ENCODE results near the gene MVK.

The MVK gene

GRCh38 chr12:109635717-109636116, 62.1 kb downstream of the MVK start:
- Histone ChIP-seq H3K9me3 (no peaks in the 10 kb centered on the region), H3K36me3 (replicated peaks) (no peaks in the 10 kb centered on the region), H3K4me1 (no peaks in the 10 kb centered on the region), H3K4me3 (no peak overlapping the region), H3K27me3 (ENCODE audit: low read depth) (no peaks in the 10 kb centered on the region)
- DNase-seq (ENCODE audit: low spot score in 2 of 2), result no peak
- in situ Hi-C loops (cut with MboI; ENCODE audit: low sequenced_read_pairs), result no loop called here

- H3K36me3 ChIP-seq (replicated peaks), result no peaks in the 10 kb centered on the region
- DNase-seq (ENCODE audit: low spot score in 2 of 2), result no peak
- in situ Hi-C loops (cut with MboI; ENCODE audit: low sequenced_read_pairs), result no loop called here
- no peaks in the 10 kb centered on the region for H3K4me1 ChIP-seq
- H3K9me3 ChIP-seq, result no peaks in the 10 kb centered on the region
- H3K4me3 ChIP-seq, result no peak overlapping the region
- no peaks in the 10 kb centered on the region for H3K27me3 ChIP-seq (ENCODE audit: low read depth)
Observed at GRCh38 chr12:109637348-109637747, 63.8 kb downstream of the MVK start.

- Histone ChIP-seq H3K9me3 (no peaks in the 10 kb centered on the region), H3K4me3 (no peak overlapping the region), H3K36me3 (replicated peaks) (no peaks in the 10 kb centered on the region), H3K4me1 (no peaks in the 10 kb centered on the region), H3K27me3 (ENCODE audit: low read depth) (no peaks in the 10 kb centered on the region)
- DNase-seq (ENCODE audit: low spot score in 2 of 2), result no peak
- in situ Hi-C loops (cut with MboI; ENCODE audit: low sequenced_read_pairs), result no loop called here
Observed at GRCh38 chr12:109637996-109638395, 64.4 kb downstream of the MVK start.

GRCh38 chr12:109638735-109639134, 65.1 kb downstream of the MVK start:
- Histone ChIP-seq H3K9me3 (no peaks in the 10 kb centered on the region), H3K4me3 (no peak overlapping the region), H3K4me1 (no peaks in the 10 kb centered on the region), H3K36me3 (replicated peaks) (no peaks in the 10 kb centered on the region), H3K27me3 (ENCODE audit: low read depth) (no peaks in the 10 kb centered on the region)
- no peak for DNase-seq (ENCODE audit: low spot score in 2 of 2)
- in situ Hi-C loops (cut with MboI; ENCODE audit: low sequenced_read_pairs), result no loop called here

GRCh38 chr12:109639151-109639872, 65.7 kb downstream of the MVK start:
- in situ Hi-C loops (cut with MboI; ENCODE audit: low sequenced_read_pairs), result no loop called here
- no peak overlapping the region for H3K4me3 ChIP-seq

GRCh38 chr12:109640961-109641360, 67.4 kb downstream of the MVK start:
- Histone ChIP-seq H3K4me3 (no peak overlapping the region), H3K27me3 (ENCODE audit: low read depth) (peaks cover 6% of the 10 kb centered on the region; the same call in 1 of the 2 replicates), H3K9me3 (no peaks in the 10 kb centered on the region), H3K36me3 (replicated peaks) (no peaks in the 10 kb centered on the region), H3K4me1 (no peaks in the 10 kb centered on the region)
- in situ Hi-C loops (cut with MboI; ENCODE audit: low sequenced_read_pairs), result no loop called here
- no peak for DNase-seq (ENCODE audit: low spot score in 2 of 2)

More at GRCh38 chr12:109639151-109639872, 65.7 kb downstream of the MVK start:
- Histone ChIP-seq H3K4me1 (no peaks in the 10 kb centered on the region), H3K36me3 (replicated peaks) (no peaks in the 10 kb centered on the region), H3K9me3 (no peaks in the 10 kb centered on the region), H3K27me3 (ENCODE audit: low read depth) (no peaks in the 10 kb centered on the region)
- no peak for DNase-seq (ENCODE audit: low spot score in 2 of 2)

GRCh38 chr12:109641422-109641821, 67.8 kb downstream of the MVK start:
- no peak overlapping the region for H3K4me3 ChIP-seq
- no peaks in the 10 kb centered on the region for H3K4me1 ChIP-seq
- H3K9me3 ChIP-seq, result no peaks in the 10 kb centered on the region
- peaks cover 6% of the 10 kb centered on the region; the same call in 1 of the 2 replicates for H3K27me3 ChIP-seq (ENCODE audit: low read depth)
- DNase-seq (ENCODE audit: low spot score in 2 of 2), result no peak
- H3K36me3 ChIP-seq (replicated peaks), result no peaks in the 10 kb centered on the region
- in situ Hi-C loops (cut with MboI; ENCODE audit: low sequenced_read_pairs), result no loop called here

- Histone ChIP-seq H3K27me3 (ENCODE audit: low read depth) (peaks cover 6% of the 10 kb centered on the region), H3K4me1 (no peaks in the 10 kb centered on the region), H3K9me3 (no peaks in the 10 kb centered on the region), H3K4me3 (no peak overlapping the region), H3K36me3 (replicated peaks) (no peaks in the 10 kb centered on the region)
- in situ Hi-C loops (cut with MboI; ENCODE audit: low sequenced_read_pairs), result no loop called here
- DNase-seq (ENCODE audit: low spot score in 2 of 2), result no peak
Observed at GRCh38 chr12:109642506-109643132, 69.0 kb downstream of the MVK start.

GRCh38 chr12:109645194-109645593, 71.6 kb downstream of the MVK start:
- Histone ChIP-seq H3K9me3 (no peaks in the 10 kb centered on the region), H3K4me3 (no peak overlapping the region), H3K27me3 (ENCODE audit: low read depth) (peaks cover 6% of the 10 kb centered on the region), H3K4me1 (no peaks in the 10 kb centered on the region), H3K36me3 (replicated peaks) (no peaks in the 10 kb centered on the region)
- in situ Hi-C loops (cut with MboI; ENCODE audit: low sequenced_read_pairs), result no loop called here
- no peak for DNase-seq (ENCODE audit: low spot score in 2 of 2)

- Histone ChIP-seq H3K36me3 (replicated peaks) (no peaks in the 10 kb centered on the region), H3K9me3 (no peaks in the 10 kb centered on the region), H3K4me3 (no peak overlapping the region), H3K4me1 (no peaks in the 10 kb centered on the region), H3K27me3 (ENCODE audit: low read depth) (peaks cover 6% of the 10 kb centered on the region)
- in situ Hi-C loops (cut with MboI; ENCODE audit: low sequenced_read_pairs), result no loop called here
- DNase-seq (ENCODE audit: low spot score in 2 of 2), result no peak
Observed at GRCh38 chr12:109645708-109646107, 72.1 kb downstream of the MVK start.

Data from HAP-1 (cell line).